ENCODE data around the gene THUMPD2.
"Not testable (repeated sequence)": the region's sequence is repeated elsewhere in the genome, so short reads cannot be mapped to it uniquely, and the experiment has no call there.

The THUMPD2 gene

GRCh38 chr2:39743269-39743776 lies 35.7 kb downstream of the THUMPD2 start:
- DNase-seq = no peak

GRCh38 chr2:39741871-39742270 lies 37.2 kb downstream of the THUMPD2 start:
- no peak for DNase-seq

- no peak for DNase-seq
These were observed 39.7 kb downstream of the THUMPD2 start for GRCh38 chr2:39739386-39739785.

- no peak for DNase-seq
These were observed 40.1 kb downstream of the THUMPD2 start for GRCh38 chr2:39738936-39739335.

GRCh38 chr2:39737661-39738060 lies 41.4 kb downstream of the THUMPD2 start:
- DNase-seq = no peak

- DNase-seq = no peak
These were observed 42.4 kb downstream of the THUMPD2 start for GRCh38 chr2:39736640-39737039.

GRCh38 chr2:39735648-39736047 lies 43.4 kb downstream of the THUMPD2 start:
- DNase-seq = no peak

GRCh38 chr2:39734445-39734844 lies 44.6 kb downstream of the THUMPD2 start:
- no peak for DNase-seq

- no peak for DNase-seq
These were observed 45.9 kb downstream of the THUMPD2 start for GRCh38 chr2:39733070-39733674.

GRCh38 chr2:39732482-39732881 lies 46.6 kb downstream of the THUMPD2 start:
- DNase-seq = no peak

GRCh38 chr2:39731546-39731945 lies 47.5 kb downstream of the THUMPD2 start:
- no peak for DNase-seq

GRCh38 chr2:39730685-39731302 lies 48.3 kb downstream of the THUMPD2 start:
- no peak for DNase-seq

- no peak for DNase-seq
These were observed 48.8 kb downstream of the THUMPD2 start for GRCh38 chr2:39730276-39730675.

GRCh38 chr2:39728941-39729351 lies 50.1 kb downstream of the THUMPD2 start:
- DNase-seq = peak; percentile 34

- not testable (repeated sequence) for DNase-seq
These were observed 51.0 kb downstream of the THUMPD2 start for GRCh38 chr2:39728085-39728484.

- DNase-seq = no peak
These were observed 53.7 kb downstream of the THUMPD2 start for GRCh38 chr2:39725401-39725800.

GRCh38 chr2:39724828-39725144 lies 54.3 kb downstream of the THUMPD2 start:
- no peak for DNase-seq

GRCh38 chr2:39723946-39724827 lies 54.9 kb downstream of the THUMPD2 start:
- no peak for DNase-seq

- DNase-seq = no peak
These were observed 55.6 kb downstream of the THUMPD2 start for GRCh38 chr2:39723497-39723896.

- no peak for DNase-seq
These were observed 58.1 kb downstream of the THUMPD2 start for GRCh38 chr2:39720970-39721369.

- DNase-seq = no peak
These were observed 59.7 kb downstream of the THUMPD2 start for GRCh38 chr2:39719317-39719716.

- DNase-seq = no peak
These were observed 60.6 kb downstream of the THUMPD2 start for GRCh38 chr2:39718483-39718882.

GRCh38 chr2:39717067-39717466 lies 62.0 kb downstream of the THUMPD2 start:
- DNase-seq = no peak

GRCh38 chr2:39715822-39716221 lies 63.2 kb downstream of the THUMPD2 start:
- no peak for DNase-seq

Data from activated naive CD4-positive, alpha-beta T cell treated with anti-CD3 and anti-CD28 coated beads, Interleukin-2, amount 50 U/mL, for 16 hours (primary cell).